ENCODE measurements around the gene AKT2.

The AKT2 gene

DNA sequence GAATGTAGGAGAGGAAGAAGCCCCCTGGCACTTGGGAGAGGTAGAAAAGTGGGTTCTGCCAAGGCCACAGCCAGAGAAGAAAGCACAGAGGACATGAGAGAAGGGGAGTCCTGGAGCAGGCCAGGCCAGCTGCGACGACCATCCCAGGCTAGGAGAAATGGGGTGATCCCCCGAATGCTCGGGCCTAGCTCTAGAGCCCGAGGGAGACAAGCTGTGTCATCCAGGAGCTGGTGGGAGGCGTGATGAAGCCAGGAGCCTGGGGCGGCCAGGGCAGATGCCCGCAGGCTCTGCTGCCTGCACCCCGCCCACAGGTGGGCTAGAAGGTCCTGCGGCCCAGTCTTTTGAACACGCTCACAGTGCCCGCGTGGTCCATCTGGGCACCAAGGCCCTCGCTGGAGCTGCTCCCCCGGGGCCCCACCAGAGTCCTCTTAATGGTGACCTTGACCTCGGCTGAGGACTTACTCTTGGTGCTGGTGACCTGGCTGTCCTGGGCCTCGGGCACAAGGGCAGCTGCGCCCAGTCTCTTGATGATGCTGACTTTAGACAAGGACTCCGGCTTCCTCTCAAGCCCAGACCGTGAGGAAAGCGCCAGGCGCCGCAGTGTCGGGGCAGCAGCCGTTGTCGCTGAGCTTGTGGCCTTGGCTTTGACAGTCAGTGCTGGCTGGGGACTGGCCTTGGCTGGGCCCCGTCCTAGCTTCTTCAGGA, 36.6 kb upstream of the AKT2 start:
- no peak for TF ChIP-seq FOXM1 (IDR thresholded peaks at IDR 0.05; ENCODE audit: borderline replicate concordance, low read depth)
- no peak for TF ChIP-seq CREB1 (IDR thresholded peaks at IDR 0.05; ENCODE audit: low read depth)
- no peak for TF ChIP-seq YY1 (IDR thresholded peaks at IDR 0.05; ENCODE audit: low read depth)
- no peak for TF ChIP-seq REST (IDR thresholded peaks at IDR 0.05; ENCODE audit: low read depth)
- TF ChIP-seq NFIC (IDR thresholded peaks at IDR 0.05): no peak
- no peak for TF ChIP-seq EGR1 (IDR thresholded peaks at IDR 0.05)
- TF ChIP-seq, protein P1, sequence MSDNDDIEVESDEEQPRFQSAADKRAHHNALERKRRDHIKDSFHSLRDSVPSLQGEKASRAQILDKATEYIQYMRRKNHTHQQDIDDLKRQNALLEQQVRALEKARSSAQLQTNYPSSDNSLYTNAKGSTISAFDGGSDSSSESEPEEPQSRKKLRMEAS (IDR thresholded peaks at IDR 0.05): no peak
- no peak for TF ChIP-seq TAF1 (IDR thresholded peaks at IDR 0.05; ENCODE audit: low read depth)
- no peak for TF ChIP-seq ZBTB7A (IDR thresholded peaks at IDR 0.05; ENCODE audit: low read depth)

GRCh38 chr19:40321076-40321475, 35.9 kb upstream of the AKT2 start:
- TF ChIP-seq NFIC (IDR thresholded peaks at IDR 0.05) (no peak), USF1 (IDR thresholded peaks at IDR 0.05) (no peak), CREB1 (IDR thresholded peaks at IDR 0.05; ENCODE audit: low read depth) (no peak)
- TF ChIP-seq, protein P1 (IDR thresholded peaks at IDR 0.05): no peak

DNA sequence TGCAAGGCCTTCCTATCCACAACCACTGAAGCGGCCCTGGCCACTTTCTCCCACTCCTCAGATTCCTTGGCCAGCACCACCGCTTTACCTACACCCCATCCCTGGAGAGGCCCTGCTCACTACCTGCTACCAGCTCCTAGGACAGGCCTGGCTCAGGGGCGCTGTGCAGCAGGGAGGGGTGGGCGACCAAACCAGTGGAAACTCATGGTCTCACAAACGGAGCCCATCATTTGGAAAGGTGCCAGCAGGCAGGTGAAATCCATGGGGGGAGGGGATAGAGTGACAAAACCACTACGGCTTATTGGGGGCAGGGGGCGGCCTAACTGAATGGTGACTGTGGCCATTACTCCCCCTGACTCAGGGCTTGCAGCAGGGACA, 35.4 kb upstream of the AKT2 start:
- no peak for TF ChIP-seq USF1 (IDR thresholded peaks at IDR 0.05)
- TF ChIP-seq CREB1 (IDR thresholded peaks at IDR 0.05; ENCODE audit: low read depth): no peak
- no peak for TF ChIP-seq FOXM1 (IDR thresholded peaks at IDR 0.05; ENCODE audit: borderline replicate concordance, low read depth)
- no peak for TF ChIP-seq TAF1 (IDR thresholded peaks at IDR 0.05; ENCODE audit: low read depth)
- no peak for TF ChIP-seq ZBTB7A (IDR thresholded peaks at IDR 0.05; ENCODE audit: low read depth)
- TF ChIP-seq REST (IDR thresholded peaks at IDR 0.05; ENCODE audit: low read depth): no peak
- no peak for TF ChIP-seq YY1 (IDR thresholded peaks at IDR 0.05; ENCODE audit: low read depth)
- no peak for TF ChIP-seq EGR1 (IDR thresholded peaks at IDR 0.05)
- no peak for TF ChIP-seq TEAD4 (IDR thresholded peaks at IDR 0.05)
- TF ChIP-seq RAD21 (IDR thresholded peaks at IDR 0.05; ENCODE audit: low read depth): no peak
- TF ChIP-seq NFIC (IDR thresholded peaks at IDR 0.05): no peak
- no peak for TF ChIP-seq TCF12 (IDR thresholded peaks at IDR 0.05; ENCODE audit: low read depth)
- no peak for TF ChIP-seq CEBPB (IDR thresholded peaks at IDR 0.05)

GRCh38 chr19:40317338-40317737, 32.2 kb upstream of the AKT2 start:
- TF ChIP-seq TEAD4 (IDR thresholded peaks at IDR 0.05) (no peak), CEBPB (IDR thresholded peaks at IDR 0.05) (no peak), EP300 (IDR thresholded peaks at IDR 0.05; ENCODE audit: borderline replicate concordance) (no peak), NFIC (IDR thresholded peaks at IDR 0.05) (no peak), ZBTB7A (IDR thresholded peaks at IDR 0.05; ENCODE audit: low read depth) (no peak), RAD21 (IDR thresholded peaks at IDR 0.05; ENCODE audit: low read depth) (no peak)

GRCh38 chr19:40315812-40316470, 30.8 kb upstream of the AKT2 start:
- TF ChIP-seq, protein P1 (IDR thresholded peaks at IDR 0.05): no peak
- TF ChIP-seq EP300 (IDR thresholded peaks at IDR 0.05; ENCODE audit: borderline replicate concordance) (no peak), CREB1 (IDR thresholded peaks at IDR 0.05; ENCODE audit: low read depth) (no peak), CEBPB (IDR thresholded peaks at IDR 0.05) (no peak), NFIC (IDR thresholded peaks at IDR 0.05) (no peak), RAD21 (IDR thresholded peaks at IDR 0.05; ENCODE audit: low read depth) (no peak), EGR1 (IDR thresholded peaks at IDR 0.05) (no peak), USF1 (IDR thresholded peaks at IDR 0.05) (no peak), FOXM1 (IDR thresholded peaks at IDR 0.05; ENCODE audit: borderline replicate concordance, low read depth) (no peak)

Data from Ishikawa (cell line).